GM12801 (cell line): ENCODE measurements around the gene GOLGA8N.

Experiments used
- CTCF ChIP-seq: IDR thresholded peaks from one replicate; pipeline ENCODE4 v1.5.1; 2011; ENCODE audit warnings: control low read depth; ENCODE audit not compliant: insufficient read length; ENCODE audit errors: extremely low read depth

GOLGA8N gene

GRCh38 chr15:32642667-32643435, 49.6 kb downstream of the GOLGA8N start:
- no peak for TF ChIP-seq CTCF

GRCh38 chr15:32643907-32644445, 50.7 kb downstream of the GOLGA8N start:
- no peak for TF ChIP-seq CTCF

- TF ChIP-seq CTCF: no peak
Measured at GRCh38 chr15:32646291-32646690, 53.0 kb downstream of the GOLGA8N start.

- no peak for TF ChIP-seq CTCF
Measured at GRCh38 chr15:32649342-32649741, 56.1 kb downstream of the GOLGA8N start.

- peak; percentile 57 for TF ChIP-seq CTCF
Measured at GRCh38 chr15:32651229-32651837, 58.1 kb downstream of the GOLGA8N start.

- TF ChIP-seq CTCF: no peak
Measured at GRCh38 chr15:32652178-32652577, 58.9 kb downstream of the GOLGA8N start.

- no peak for TF ChIP-seq CTCF
Measured at GRCh38 chr15:32656091-32656490, 62.8 kb downstream of the GOLGA8N start.
